Inferior parietal cortex (tissue), 1 donor: ENCODE results near the gene TNFRSF8.
A peak's percentile ranks its signal among the peaks of the same experiment; 100 is the strongest.
"Not testable (repeated sequence)": the region's sequence is repeated elsewhere in the genome, so short reads cannot be mapped to it uniquely, and the experiment has no call there.

Experiments used
- DNase-seq: peaks from one replicate; pipeline ENCODE4 v3.0.0-alpha.2; 2016; ENCODE audit errors: extremely low spot score

Gene TNFRSF8

DNA sequence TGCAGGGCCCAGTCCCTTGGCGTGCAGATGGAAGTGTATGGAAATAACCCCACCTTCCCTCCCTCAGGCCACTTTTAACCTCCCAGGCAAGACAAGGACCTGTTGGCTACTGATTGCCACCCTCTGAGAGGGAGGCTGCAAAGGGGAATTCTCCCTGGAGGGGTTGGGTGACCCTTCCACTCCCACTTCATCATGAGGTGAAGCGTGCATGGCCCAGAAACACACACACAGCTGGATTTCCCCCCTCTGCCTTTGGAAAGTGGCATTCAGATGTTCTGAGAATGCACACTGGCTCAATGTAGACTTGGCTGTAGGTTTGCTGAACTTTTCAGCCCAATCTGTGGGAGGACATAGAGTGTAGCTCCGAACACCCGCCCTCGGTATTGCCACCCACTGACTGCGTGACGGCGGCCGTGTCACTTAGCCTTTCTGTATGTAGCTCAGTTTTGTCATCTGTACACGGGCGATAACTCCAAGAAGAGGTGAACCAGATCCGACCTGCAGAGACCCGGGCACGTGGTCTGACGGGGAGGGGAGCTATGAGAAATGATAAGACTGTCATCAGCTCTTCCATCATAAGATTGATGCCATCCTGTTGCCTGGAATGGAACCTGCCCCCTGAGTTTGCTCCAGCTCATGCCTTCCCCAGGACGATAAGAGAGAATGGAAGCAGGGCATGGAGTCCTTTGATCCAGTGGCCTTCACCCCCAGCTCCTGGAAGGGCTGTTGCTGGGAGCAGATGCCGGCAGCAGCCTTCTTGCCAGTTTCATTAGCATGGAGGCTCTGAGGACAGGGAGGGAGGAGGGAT, 24.5 kb upstream of the TNFRSF8 start:
- no peak for DNase-seq

GRCh38 chr1:12039164-12039525, 24.0 kb upstream of the TNFRSF8 start:
- no peak for DNase-seq

DNA sequence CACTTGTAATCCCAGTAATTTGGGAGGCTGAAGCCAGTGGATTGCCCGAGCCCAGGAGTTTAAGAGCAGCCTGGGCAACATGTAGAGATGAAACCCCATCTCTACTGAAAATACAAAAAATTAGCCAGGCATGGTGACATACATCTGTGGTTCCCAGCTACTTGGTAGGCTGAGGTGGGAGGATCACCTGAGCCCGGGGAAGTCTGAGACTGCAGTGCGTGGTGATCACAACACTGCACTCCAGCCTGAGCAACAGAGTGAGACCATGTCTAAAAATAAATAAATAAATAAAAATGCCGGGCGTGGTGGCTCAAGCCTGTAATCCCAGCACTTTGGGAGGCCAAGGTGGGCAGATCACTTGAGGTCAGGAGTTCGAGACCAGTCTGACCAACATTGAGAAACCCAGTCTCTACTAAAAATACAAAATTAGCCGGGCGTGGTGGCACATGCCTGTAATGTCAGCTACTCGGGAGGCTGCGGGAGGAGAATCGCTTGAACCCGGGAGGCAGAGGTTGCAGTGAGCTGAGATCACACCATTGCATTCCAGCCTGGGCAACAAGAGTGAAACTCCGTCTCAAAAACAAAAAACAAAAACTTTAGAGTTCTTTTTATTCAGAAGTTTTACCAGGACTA, 23.2 kb upstream of the TNFRSF8 start:
- DNase-seq, result not testable (repeated sequence)

GRCh38 chr1:12040457-12041051, 22.5 kb upstream of the TNFRSF8 start:
- DNase-seq, result no peak

GRCh38 chr1:12044187-12044877, 18.8 kb upstream of the TNFRSF8 start:
- DNase-seq, result not testable (repeated sequence)

GRCh38 chr1:12046749-12047119, 16.4 kb upstream of the TNFRSF8 start:
- DNase-seq, result no peak

- DNase-seq, result no peak
These were observed 15.8 kb upstream of the TNFRSF8 start for GRCh38 chr1:12047120-12047876.

DNA sequence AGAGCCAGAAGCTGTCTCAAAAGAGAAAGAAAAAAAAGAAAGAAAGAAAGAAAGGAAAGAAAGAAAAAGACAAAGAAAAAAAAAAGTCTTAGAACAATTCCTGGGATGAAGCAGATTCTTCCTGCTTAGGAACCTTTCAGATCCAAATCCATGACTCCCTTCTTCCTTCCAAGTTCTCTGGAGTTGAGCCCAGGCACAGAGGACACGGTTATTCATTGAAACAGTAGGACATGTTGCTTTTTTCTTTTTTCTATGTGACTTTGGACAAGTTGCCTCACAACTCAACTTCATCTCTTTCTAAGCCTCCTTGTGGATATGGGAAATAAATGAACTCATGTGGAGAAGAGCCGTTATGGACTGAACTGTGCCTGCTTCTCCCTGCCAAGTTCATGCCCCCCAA, 14.7 kb upstream of the TNFRSF8 start:
- no peak for DNase-seq

GRCh38 chr1:12049616-12050015, 13.5 kb upstream of the TNFRSF8 start:
- DNase-seq, result no peak

- DNase-seq, result no peak
These were observed 11.7 kb upstream of the TNFRSF8 start for GRCh38 chr1:12051361-12051760.

- peak; percentile 48 for DNase-seq
These were observed 11.0 kb upstream of the TNFRSF8 start for GRCh38 chr1:12052008-12052573.

GRCh38 chr1:12052997-12053686, 10.0 kb upstream of the TNFRSF8 start:
- DNase-seq, result no peak

- no peak for DNase-seq
These were observed 9.2 kb upstream of the TNFRSF8 start for GRCh38 chr1:12053752-12054548.

- DNase-seq, result no peak
These were observed 7.8 kb upstream of the TNFRSF8 start for GRCh38 chr1:12055259-12055658.

GRCh38 chr1:12056331-12056841, 6.7 kb upstream of the TNFRSF8 start:
- no peak for DNase-seq

- no peak for DNase-seq
These were observed 5.7 kb upstream of the TNFRSF8 start for GRCh38 chr1:12057382-12057781.

DNA sequence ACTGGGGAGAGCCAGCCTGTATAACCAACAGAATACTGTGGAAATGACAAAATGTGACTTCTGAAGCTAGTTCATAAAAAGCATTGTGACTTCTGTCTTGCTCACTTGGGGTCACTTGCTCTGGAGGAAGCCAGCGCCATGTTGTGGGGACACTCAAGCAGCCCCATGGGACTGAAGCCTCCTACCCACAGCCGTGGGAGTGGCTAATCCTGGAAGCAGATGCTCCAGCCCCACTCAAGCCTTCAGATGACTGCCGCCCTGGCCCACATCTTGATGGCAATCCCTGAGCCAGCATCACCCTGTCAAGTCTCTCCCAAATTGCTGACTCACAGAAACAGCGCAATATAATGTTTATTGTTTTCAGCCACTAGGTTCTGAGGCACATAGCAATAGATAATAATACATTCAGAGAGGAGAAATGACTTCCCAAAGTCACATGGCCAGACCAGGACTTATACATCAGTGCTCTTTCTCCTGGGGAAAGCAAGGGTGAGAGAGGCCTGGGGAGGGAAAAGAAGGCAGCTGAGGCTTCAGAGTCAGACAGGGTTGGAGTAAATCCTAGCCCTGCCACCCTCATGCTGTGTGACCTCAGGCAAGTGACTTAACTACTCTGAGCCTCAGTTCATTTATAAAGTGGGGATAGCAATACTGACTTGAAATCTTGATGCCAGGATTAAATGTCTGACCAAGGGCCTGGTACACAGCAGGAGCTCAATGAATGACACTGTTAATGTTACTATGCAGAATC, 5.0 kb upstream of the TNFRSF8 start:
- DNase-seq, result no peak

DNA sequence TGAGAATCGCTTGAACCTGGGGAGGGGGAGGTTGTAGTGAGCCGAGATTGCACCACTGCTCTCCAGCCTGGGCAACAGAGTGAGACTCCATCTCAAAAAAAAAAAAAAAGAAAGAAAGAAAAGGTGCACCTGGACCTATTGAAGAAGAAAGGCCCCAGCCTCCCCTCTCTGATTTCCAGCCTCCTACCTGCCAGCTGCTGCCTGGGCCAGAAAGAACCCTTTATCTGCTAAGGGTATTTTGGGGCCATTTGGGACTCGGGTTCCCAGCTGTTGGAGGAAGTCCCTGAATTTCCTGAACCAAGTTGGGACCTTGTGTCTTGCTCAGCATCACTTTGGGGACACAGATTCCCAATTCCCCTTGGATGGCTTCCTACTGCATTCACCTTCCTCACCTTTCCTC, 3.9 kb upstream of the TNFRSF8 start:
- no peak for DNase-seq
